Germinal center (tissue), 1 donor: Measurements from ENCODE around the gene ISL2.

Experiments
- DNase-seq: peaks from one replicate; pipeline ENCODE4 v3.0.0; 2012; ENCODE audit warnings: mixed read lengths, low spot score

ISL2 gene

DNA sequence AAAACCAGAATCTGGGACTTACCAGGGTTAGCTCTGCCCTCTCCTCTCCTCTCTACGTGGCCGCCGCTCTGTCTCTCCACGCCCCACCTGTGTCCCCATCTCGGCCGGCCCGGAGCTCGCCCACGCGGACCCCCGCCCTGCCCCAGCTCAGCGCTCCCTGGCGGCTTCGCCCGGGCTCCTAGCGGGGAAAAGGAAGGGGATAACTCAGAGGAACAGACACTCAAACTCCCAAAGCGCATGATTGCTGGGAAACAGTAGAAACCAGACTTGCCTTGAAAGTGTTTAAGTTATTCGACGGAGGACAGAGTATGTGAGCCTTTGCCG is 5.4 kb downstream of the ISL2 start:
- no peak for DNase-seq

DNA sequence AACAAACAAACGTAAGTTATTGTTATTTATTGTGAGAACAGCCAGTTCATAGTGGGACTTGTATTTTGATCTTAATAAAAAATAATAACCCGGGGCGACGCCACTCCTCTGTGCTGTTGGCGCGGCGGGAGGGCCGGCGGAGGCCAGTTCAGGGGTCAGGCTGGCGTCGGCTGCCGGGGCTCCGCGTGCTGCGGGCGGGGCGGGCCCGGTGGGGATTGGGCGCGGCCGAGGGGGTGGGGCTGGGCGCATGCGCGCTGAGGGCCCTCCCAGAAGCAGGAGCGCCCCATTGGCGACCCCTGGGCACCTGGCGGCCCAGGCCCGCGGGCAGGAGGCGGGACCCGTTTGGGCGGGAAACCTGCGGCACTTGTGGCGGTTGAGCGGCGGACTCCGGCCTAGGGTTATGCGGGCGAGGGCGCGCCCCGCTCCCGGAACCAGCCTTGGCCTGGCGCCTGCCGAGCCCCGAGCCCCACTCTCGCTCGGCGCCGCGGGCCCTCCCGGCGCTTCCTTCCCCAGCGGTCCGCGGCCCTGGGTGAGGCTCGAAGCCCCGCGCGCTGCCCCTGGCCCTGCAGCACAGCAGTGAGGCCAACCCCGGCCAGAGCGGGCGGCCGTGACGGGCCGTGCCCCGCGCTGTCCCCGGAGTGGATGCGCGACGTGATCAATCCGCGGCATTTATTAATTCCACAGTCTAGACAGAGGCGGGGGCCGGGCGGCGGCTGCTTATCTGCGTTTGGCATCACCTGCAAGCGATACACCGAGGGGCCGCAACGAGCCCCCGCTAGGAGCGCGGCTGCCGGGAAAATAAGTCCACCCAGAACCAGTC is 6.0 kb downstream of the ISL2 start:
- peak; percentile 26 for DNase-seq

DNA sequence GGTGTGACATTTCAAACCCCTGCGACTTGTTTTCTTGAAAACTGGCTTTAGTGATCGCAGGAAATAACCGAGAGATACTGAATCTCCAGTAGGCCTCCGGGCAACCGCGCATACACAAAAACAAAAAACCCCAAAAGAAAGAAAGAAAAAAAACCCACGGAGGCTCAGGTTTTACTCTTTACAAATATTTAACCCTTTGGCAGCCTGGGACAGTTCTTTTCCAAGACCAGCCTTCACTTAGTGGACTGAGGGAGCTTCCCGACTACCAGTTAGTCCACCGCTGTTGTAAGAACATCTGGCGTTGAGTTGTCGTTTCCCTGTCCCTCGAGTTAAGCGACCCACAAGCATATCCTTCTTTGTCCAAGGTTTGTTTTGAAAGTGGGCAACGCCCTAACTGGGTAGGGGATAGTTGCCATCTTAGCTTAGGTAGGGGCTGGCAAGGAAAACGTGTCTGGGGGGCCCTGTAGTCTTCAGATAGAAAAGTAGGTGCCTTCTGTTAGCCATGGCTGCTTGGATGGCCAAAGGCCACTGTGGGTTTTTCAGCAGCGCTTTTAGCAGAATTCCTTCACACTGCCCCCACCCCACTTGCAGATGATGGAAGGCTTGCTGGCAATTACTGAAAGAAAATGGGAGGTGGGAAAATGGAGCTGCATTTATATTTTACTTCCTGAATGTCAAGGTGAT is 6.9 kb downstream of the ISL2 start:
- DNase-seq = no peak

DNA sequence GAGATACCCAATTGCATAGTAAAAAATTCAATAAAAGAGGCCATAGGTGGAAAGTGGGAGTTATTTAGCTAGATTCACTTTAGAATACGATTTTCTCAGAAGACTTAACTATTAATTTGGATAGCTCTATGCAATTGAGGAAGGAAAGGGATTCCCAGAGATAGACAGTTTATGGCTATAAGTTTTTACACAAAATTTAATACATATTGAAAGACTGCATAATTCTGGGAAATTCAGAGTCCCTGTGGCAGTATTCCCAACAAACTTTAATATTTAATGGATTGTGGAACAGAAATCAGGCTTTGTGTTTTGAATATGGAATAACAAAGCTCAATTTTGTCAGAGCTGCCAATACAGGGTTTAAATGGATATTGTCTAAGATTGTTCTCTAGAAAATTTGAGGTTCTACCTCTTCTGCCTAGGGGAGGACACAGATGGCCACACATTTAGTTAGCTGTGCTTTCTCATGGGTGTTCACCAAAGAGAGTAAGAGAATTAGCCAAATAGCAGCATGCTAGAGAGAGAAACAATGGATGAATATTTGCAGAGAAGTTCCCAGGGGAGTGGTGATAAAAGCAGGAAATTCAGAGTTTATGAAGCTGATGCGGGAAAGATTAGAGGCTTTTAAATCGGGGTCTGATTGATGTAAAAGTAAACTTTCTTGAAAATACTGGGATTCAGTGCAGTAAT is 8.5 kb downstream of the ISL2 start:
- DNase-seq = no peak

DNA sequence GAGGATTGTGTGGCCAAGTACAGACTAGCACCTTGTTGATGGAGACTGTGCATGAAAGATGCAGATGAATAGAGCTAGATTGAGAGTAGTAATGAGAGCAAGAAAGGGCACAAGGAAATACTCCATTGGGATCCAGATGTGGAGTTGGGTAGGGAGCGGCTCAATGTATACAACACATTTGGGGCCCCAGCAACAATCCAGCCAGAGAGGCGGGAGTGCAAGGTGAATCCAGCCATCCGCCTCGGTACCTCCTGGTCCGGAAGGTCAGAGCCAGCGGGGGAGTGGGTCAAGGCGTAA is 9.0 kb downstream of the ISL2 start:
- DNase-seq = no peak

DNA sequence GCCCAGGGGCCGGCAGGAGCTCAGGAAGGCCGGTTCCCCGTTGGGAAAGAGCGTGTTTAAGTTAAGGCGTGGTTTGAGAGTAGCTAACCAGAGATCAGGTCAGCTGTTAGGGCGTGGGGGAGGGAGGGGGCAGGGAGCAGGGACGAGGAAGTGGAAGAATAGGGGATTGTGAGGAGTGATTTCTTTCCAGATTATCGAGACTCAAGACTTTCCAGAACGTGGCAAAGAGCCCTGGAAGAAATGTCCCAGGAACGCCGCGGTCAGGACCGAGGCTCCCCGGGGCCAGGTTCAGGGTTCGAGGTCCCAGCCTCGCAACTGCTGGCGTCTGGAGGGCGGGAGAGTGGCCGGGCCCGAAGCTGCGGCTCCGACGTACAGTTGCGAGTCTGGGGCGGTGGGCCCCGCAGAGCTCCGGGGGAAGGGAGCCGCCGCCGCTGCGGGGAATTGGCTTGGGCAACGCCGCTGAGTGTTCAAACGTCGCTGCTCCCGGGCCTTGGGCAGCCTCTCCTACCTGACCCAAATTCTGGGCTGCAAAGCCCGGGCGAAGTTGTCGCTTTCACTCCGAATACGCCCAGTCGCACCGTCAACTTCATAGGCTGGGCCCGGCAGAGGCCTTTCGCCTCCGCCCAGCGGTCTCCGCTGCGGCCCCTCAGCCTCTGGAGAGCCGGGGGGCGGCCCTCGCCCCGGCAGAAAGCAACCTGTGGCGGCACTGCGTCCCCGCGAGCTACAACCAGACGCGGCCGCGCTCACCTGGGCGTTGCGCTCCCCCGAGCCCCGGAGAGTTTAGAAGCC is 9.5 kb downstream of the ISL2 start:
- peak; percentile 17 for DNase-seq

DNA sequence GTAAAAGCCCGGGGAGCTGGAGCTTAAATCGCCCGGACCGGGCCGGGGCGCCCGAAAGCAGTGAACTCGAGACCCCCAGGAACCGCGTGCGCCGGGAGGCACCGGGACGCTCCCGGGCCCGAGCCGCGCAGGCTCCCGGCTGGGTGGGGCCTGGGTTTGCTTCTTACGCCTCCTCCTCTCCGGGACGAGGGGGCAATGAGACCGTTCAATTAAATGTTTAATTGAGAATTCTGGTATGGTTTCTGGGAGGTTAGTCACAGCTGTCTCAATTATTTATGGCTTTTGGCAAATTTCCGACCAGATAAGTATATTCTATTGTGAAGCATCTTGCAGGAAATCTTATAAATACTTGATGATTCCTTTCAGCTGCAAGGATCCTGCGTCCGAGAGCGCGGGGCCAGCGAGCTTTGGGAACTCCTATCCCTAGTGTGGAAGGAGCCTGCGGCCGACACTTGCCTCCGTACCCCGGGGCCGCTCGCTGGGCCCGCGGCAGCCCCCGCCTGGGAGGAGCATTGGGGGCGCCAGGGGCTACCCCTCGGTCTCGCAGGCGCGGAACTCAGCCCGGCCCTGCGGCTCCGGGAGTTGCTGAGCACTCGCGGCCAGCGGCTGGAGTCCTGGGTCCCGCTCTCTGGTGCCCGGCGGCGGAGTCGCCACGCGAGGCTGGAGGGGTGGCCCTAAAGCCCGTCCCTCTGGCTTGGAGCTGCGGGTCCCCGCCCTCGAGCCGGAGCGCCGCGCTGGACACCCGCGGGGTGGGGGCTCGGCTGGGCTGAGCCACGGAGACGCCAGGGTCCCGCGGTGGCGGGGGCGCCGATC is 10.3 kb downstream of the ISL2 start:
- DNase-seq = peak; percentile 34

DNA sequence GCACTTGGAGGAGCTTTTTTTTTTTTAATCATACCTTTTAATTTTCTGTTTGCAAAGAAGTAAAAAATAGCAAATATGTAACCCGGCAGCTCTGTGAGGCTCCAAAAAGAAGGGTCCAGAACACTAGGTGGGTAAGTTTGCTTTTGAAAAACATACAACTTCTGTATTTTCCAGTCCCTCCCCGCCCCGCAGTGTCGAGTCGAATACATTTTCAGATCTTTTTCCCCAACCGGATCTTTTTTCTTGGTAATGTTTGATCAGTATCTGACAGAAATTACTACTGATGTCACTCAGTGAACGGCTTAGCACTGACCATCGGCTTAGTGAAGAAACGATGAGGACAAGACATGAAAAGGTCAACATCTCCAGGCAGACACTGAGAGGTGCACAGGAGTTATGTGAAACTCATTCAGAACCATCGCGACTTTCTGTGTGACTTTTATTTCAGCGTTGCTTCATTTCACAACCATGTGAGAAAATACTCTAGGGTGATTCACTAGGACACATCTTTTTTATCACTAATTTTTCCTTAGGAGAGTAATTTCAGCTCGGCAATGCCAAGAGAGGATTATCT is 11.0 kb downstream of the ISL2 start:
- no peak for DNase-seq

DNA sequence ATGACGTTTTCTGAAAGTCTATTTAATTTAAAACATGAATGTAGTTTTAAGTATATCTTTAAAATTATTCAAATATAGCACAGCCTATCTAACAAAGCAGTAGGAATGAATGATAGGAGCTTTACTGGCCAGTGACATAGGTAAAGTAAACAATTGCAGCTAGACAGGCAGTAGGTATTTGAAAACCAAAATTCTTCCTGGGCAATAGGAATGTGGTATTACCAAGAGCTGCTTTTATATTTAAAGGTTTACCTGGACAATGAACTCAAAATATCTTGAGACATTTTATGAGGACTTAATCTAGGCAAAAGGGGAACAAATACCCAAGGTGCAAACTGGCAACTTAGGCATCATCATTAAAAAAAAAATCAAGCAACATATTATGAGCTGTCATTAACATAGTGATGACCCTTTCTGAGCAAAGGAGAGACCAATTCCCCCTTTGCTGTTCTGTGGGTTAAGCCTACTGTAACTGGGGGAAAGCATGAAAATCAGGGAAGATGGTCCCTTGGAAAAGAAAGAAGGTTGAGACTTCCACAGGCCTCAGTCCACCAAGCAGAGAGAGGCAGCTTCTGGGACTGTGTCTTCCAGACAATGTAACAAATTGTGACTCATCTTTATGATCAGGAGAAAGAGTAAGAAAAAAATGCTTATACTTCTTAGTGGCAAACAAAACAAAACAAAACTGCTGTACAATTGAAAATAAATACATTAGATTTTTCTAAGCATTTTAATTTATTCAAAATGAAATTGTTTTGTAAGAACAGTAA is 12.9 kb downstream of the ISL2 start:
- DNase-seq = no peak

DNA sequence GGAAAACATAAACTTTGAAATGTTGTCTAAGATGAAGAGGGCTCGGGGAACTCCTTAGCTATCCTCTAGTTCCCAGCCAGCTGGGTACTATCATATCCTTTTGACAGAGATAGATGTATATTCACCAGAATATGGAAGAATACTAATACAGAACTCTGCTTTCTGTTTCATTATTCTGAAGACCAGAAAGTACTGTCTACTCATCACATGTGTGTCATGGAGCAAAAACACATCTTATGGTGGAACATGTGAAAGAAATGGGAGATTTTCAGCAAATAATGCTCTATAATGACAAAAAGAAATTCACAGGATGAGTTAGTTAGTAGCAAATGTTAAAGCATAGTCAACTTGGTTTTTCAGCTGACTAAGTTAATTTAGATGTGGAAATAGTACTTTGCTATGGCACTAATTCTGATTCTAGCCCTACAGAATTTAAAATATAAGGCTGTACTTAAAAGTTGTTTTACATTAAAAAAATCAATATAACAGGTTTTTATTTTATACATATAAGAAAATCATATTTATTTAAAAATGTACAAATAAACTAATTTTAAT is 16.5 kb downstream of the ISL2 start:
- no peak for DNase-seq

DNA sequence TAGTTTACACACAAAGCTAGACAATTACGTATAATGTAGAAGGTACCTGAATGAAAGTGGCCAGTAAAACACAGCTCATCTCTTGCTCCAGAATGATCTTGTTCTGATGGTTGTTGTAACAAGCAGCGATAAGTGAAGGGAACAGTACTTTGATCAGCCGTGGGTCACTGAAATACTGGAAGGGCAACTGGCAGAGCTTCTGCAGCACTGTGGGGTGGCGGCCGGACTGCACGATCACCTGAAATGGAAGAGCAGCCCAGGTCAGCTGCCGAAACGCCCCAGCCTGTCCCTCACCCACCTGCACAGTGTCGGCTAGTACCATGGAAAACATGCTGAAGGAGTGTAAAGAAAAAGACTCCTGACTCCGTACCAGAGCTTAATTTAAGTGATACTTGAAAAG is 17.3 kb downstream of the ISL2 start:
- DNase-seq = no peak

DNA sequence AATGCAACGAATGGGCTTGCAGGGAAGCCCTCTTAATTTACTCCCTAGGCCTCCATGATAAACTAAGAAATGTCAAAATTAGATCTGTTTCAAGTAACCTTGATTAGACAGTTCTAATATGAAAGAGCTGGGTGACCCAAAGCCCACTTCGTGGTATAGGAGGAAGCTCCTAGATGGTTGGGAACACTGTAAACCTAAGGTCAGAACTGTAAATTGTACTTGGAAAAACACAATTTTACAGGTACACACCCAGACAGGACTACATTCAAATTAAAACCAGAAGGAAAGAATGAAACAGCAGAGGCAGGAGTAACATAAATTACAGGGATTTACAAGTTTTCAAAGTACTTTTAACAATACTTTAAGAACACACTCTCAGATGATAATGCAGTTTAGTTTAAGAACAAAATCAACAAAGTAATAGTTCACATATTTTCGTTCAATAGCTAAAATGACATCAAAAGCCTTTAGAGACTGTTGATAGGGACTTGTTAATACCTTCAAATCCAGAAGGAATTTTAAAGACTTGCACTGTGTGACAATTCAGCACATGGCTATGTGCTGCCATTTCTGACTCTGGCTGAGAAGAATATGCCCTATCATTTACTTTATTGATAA is 18.4 kb downstream of the ISL2 start:
- no peak for DNase-seq

DNA sequence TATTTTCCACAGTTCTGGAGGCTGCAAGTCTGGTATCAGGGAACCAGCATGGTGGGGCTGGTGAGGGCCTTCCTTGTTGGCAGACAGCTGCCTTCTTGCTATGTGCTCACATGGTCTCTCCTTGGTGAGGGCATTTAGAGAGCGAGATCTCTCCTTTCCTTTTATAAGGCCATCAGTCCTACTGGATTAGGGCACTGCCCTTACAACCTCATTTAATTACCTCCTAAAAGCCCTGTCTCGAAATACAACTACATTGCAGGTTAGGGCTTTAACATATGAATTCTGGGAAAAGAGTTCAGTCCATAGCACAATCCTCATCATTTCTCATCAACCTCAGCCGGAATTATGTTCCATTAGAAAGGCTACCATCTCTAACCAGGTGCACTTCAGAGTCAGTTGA is 21.9 kb downstream of the ISL2 start:
- no peak for DNase-seq

DNA sequence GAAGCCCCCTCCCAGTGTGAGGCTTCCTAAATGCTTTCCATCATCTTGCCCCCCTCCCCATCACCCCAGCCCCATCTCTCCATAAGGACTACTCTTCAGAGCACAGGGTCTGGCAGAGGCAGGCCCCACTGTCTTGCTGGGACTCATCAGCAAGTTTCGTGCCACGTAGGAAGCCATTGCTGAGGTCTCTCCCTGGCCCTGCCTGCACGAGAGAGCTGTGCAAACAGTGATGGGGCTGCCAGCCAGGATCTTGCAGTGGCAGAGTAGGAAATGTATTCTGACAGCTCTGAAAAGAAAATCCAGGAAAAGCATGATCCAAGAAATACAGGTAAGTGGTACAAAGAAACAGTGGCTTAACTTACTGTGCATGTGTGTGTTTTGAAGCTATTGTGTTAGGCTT is 22.6 kb downstream of the ISL2 start:
- DNase-seq = no peak

DNA sequence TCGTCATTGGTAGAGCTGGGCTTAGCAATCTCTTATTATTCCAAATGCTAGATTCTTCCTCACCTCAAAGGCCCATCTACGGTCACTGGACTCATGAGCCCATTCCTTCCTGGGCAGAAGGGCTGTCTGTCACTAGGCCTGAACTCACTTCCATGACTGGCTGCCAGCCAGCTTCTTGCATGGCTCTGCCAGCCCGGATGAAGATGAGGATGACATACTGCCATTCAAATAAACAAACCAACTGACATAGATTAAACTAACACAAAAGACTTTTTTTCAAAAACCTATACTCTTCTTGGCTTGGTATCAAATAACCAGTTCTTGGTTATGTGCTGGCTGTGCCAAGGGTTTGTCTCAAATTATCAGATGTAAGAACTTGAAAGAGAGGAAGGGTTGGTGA is 23.8 kb downstream of the ISL2 start:
- no peak for DNase-seq

DNA sequence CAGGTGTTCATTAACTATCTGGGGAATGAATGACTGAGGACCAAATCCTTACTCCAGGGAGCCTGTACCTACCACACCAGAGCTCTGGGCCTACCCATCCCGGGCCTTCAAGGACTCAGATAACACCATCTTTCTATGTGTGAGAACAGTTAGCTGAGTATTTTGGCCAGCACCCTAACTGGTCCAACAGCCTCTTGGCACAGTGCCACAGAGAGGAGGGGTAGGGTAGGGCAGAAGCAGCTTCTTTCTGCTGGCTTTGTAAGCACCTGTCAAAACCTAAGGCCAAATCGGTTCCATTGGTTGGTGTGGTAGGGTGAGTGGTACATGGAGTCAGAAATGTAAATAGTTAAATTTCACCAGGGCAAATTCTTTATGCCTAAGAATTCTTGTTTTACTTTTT is 26.7 kb downstream of the ISL2 start:
- no peak for DNase-seq

DNA sequence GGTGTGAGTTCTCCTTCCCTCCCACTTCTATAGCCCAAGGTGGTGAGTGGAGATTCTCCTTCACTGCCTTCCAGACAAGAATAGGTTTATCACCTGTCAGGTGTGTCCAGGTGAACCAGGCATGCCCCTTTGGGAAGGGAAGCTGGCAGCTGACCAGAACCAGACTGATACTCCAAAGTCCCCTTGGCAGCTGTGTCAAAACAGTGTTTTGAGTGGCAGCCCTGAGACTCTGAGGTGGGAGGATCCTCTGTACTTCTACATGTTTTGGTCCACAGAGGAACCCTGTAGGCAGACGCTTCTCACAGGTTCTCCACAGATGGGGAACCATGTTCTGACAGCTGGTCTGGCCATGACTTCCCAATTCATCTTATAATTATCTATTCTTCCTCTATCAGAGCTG is 30.1 kb downstream of the ISL2 start:
- DNase-seq = no peak

DNA sequence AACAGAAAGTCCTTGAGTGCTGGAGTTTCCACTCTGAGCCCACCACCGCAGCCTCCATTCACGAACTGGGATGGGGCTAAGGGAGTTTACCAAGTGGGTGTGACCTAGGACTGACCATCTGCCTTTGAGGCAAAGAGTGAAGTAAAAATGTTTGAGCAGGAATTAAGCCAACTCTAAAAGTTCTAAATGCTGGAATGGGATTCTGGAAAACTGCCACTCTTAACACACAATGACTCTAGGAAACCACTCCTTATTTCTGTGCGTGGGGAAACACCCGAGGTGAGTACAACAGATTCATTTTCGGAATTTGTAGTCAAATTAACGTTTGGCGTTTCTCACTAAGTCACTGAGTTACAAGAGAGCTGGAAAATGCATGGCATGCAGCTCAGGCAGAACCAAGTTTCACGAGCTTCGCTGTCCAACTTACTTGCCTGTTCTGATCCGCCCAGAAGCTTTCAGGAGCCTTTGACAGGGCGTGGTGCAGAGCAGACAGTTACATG is 31.6 kb downstream of the ISL2 start:
- DNase-seq = no peak

DNA sequence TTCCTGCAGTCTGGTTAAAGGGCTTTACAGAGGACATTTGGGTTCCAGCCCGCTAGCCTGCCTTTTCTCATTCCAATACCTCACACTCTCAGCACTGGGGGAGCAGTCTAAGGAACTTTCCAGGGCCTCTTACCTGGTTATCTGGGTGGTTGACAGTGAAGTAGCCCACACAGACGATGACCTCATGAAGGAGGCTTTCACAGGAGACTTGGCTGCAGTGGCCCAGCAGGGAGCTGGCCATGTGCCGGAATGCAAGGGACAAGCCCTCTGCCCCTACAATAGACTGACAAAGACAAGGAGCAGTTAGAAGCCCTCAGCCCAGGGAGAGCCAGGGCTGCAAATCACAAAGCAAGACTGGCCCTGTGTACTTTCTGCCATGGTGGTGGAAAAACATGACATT is 39.5 kb downstream of the ISL2 start:
- DNase-seq = no peak

DNA sequence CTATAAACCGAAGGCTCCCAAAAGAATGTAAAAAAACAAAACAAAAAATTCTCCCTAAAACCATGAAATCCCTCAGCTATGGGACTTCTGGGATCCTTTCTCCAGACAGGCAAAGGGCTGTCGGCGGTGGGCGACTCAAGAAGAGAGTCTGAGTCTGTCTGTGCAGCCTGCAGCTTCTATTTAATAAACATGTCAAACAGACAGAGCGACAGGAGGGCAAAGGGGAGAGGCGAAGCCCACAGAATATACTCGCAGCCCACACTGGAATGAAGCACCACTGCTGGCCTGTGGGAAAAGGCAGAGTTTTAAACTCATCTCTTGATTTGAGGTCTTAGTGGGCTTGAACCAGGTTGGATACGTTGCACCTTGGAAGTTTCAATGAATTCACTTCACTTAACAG is 40.2 kb downstream of the ISL2 start:
- no peak for DNase-seq
